Activated gamma-delta T cell treated with Interleukin-2 at 50 U/mL for 16 hours (primary cell): Measurements from ENCODE around the gene PHF21A.

Experiments
- DNase-seq: peaks from one replicate; pipeline ENCODE4 v3.0.0-alpha.2; 2020

Gene PHF21A

GRCh38 chr11:46072172-46072964 lies 48.9 kb downstream of the PHF21A start:
- DNase-seq, result no peak

GRCh38 chr11:46071091-46071490 lies 50.2 kb downstream of the PHF21A start:
- DNase-seq, result no peak

- no peak for DNase-seq
These were observed 51.7 kb downstream of the PHF21A start for GRCh38 chr11:46069595-46069994.

- DNase-seq, result no peak
These were observed 54.9 kb downstream of the PHF21A start for GRCh38 chr11:46066335-46066734.

- DNase-seq, result no peak
These were observed 55.6 kb downstream of the PHF21A start for GRCh38 chr11:46065681-46066080.

GRCh38 chr11:46064221-46064620 lies 57.0 kb downstream of the PHF21A start:
- no peak for DNase-seq

GRCh38 chr11:46063138-46063537 lies 58.1 kb downstream of the PHF21A start:
- no peak for DNase-seq

- DNase-seq, result no peak
These were observed 61.2 kb downstream of the PHF21A start for GRCh38 chr11:46060013-46060412.

GRCh38 chr11:46057489-46057888 lies 63.8 kb downstream of the PHF21A start:
- no peak for DNase-seq

- DNase-seq, result no peak
These were observed 65.9 kb downstream of the PHF21A start for GRCh38 chr11:46055371-46055770.

- DNase-seq, result no peak
These were observed 70.2 kb downstream of the PHF21A start for GRCh38 chr11:46051102-46051501.

- DNase-seq, result no peak
These were observed 70.6 kb downstream of the PHF21A start for GRCh38 chr11:46050662-46051061.

- no peak for DNase-seq
These were observed 71.2 kb downstream of the PHF21A start for GRCh38 chr11:46050003-46050461.

- no peak for DNase-seq
These were observed 71.8 kb downstream of the PHF21A start for GRCh38 chr11:46049325-46049897.

GRCh38 chr11:46048198-46048597 lies 73.1 kb downstream of the PHF21A start:
- DNase-seq, result no peak

GRCh38 chr11:46047520-46047919 lies 73.7 kb downstream of the PHF21A start:
- no peak for DNase-seq

- no peak for DNase-seq
These were observed 75.4 kb downstream of the PHF21A start for GRCh38 chr11:46045811-46046210.

GRCh38 chr11:46044601-46045000 lies 76.7 kb downstream of the PHF21A start:
- no peak for DNase-seq

GRCh38 chr11:46039990-46040389 lies 81.3 kb downstream of the PHF21A start:
- no peak for DNase-seq

GRCh38 chr11:46038529-46038928 lies 82.7 kb downstream of the PHF21A start:
- no peak for DNase-seq

GRCh38 chr11:46036969-46037368 lies 84.3 kb downstream of the PHF21A start:
- no peak for DNase-seq

- DNase-seq, result no peak
These were observed 85.2 kb downstream of the PHF21A start for GRCh38 chr11:46036009-46036408.

GRCh38 chr11:46034041-46034440 lies 87.2 kb downstream of the PHF21A start:
- DNase-seq, result no peak

GRCh38 chr11:46026606-46027293 lies 94.5 kb downstream of the PHF21A start:
- no peak for DNase-seq
